ENCODE measurements around the gene GRAMD2A.

Gene GRAMD2A

DNA sequence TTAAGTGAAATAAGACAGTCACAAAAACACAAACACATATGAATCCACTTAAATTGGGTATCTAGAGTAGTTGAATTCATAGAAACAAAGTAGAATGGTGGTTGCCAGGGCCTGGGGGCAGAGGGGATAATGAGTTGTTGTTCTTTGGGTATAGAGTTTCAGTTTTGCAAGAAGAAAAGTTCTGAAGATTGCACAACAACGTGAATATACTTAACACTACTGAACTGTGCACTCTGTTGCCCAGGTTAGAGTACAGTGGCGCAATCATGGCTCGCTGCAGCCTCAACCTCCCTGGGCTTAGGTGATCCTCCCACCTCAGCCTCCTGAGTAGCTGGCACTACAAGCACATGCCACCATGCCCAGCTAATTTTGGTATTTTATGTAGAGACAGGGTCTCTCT is 14.9 kb downstream of the GRAMD2A start:
- no peak for DNase-seq
- Histone ChIP-seq H3K36me3 (replicated peaks) (no peaks in the 10 kb centered on the region), H3K4me3 (ENCODE audit: low read depth, low read length) (no peak overlapping the region), H3K27ac (no peak overlapping the region), H3K27me3 (replicated peaks) (peaks cover 11% of the 10 kb centered on the region)
- TF ChIP-seq, protein P1, sequence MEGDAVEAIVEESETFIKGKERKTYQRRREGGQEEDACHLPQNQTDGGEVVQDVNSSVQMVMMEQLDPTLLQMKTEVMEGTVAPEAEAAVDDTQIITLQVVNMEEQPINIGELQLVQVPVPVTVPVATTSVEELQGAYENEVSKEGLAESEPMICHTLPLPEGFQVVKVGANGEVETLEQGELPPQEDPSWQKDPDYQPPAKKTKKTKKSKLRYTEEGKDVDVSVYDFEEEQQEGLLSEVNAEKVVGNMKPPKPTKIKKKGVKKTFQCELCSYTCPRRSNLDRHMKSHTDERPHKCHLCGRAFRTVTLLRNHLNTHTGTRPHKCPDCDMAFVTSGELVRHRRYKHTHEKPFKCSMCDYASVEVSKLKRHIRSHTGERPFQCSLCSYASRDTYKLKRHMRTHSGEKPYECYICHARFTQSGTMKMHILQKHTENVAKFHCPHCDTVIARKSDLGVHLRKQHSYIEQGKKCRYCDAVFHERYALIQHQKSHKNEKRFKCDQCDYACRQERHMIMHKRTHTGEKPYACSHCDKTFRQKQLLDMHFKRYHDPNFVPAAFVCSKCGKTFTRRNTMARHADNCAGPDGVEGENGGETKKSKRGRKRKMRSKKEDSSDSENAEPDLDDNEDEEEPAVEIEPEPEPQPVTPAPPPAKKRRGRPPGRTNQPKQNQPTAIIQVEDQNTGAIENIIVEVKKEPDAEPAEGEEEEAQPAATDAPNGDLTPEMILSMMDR (IDR thresholded peaks at IDR 0.05; ENCODE audit: low read depth, low read length, missing control alignments), result no peak
- in situ Hi-C loops (cut with HindIII; ENCODE audit: low pct_ligation_motif_present, low sequenced_read_pairs), result no loop called here

DNA sequence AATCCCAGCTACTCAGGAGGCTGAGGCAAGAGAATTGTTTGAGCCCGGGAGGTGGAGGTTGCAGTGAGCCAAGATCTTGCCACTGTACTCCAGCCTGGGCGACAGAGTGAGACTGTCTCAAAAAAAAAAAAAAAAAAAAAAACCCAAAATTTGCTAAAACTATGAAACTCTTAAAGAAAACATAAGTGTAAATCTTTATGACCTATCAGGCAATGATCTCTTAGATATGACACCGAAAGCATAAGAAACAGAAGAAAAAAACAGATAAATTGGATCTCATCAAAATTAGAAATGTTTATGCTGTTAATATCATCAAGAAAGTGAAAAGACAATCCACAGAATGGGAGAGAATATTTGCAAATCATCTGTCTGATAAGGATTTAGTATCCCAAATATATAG is 15.3 kb downstream of the GRAMD2A start:
- Histone ChIP-seq H3K36me3 (replicated peaks) (no peaks in the 10 kb centered on the region), H3K27me3 (replicated peaks) (peaks cover 11% of the 10 kb centered on the region), H3K27ac (no peak overlapping the region), H3K4me3 (ENCODE audit: low read depth, low read length) (no peak overlapping the region)
- in situ Hi-C loops (cut with HindIII; ENCODE audit: low pct_ligation_motif_present, low sequenced_read_pairs), result no loop called here
- TF ChIP-seq, protein P1 (IDR thresholded peaks at IDR 0.05; ENCODE audit: low read depth, low read length, missing control alignments), result no peak
- DNase-seq, result no peak

DNA sequence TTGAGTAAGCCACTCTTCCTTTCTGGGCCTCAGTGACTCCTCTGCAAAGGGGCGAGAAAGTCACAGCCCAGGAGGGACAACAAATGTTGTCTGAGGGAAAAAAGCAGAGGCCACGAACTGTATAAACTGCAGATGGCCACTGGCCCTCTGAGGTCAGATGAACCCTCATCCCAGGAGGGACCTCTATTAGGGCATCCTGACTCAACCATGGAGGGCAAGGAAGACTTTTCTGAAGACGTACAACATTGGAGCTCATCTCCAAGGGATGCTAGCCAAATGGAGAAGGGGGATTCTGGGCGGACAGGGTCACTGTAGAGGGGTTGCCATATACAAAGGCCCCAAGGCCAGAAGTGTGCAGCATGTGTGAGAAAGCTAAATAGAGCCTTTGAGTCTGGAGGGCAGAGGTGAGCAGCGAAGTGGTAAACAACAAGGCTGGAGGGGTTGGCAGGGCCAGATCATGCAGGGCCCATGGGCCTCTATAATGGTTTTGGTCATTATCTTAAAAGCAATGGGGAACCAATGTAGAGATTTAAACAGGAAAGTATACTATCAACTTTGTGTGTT is 16.7 kb downstream of the GRAMD2A start:
- in situ Hi-C loops (cut with HindIII; ENCODE audit: low pct_ligation_motif_present, low sequenced_read_pairs), result no loop called here
- Histone ChIP-seq H3K27ac (no peak overlapping the region), H3K4me3 (ENCODE audit: low read depth, low read length) (no peak overlapping the region), H3K36me3 (replicated peaks) (no peaks in the 10 kb centered on the region), H3K27me3 (replicated peaks) (peaks cover 11% of the 10 kb centered on the region)
- DNase-seq, result no peak
- TF ChIP-seq, protein P1 (IDR thresholded peaks at IDR 0.05; ENCODE audit: low read depth, low read length, missing control alignments), result no peak

DNA sequence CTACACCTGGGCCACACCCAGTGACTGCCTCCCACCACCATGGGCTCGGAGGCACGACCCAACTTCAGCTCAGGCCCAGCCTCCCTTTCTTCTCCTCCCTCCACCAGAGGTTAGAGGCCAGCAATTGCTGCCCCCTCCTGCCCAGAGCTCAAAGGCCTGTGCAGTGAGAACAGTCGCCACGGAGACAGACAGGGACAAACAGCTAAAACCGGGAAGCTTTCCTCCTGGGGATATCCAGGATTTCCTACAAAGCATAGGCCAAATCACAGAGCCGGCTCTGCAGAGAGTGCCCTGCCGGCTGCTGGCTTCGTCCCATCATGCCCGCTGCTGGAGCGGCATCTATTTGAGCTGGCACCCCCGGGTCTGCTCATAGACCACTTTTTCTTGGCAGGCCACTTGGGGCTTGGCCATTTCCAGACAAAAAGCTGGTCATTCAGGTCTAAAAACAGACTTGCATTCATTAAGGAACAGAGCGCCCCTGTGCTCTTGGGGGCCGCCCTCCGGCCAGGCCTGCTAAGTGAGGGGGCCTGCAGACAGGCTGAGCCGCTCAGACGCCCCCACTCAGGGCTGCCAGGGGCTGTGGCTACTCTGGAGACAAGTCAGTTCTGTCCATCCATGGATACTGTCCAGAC is 17.5 kb downstream of the GRAMD2A start:
- TF ChIP-seq, protein P1 (IDR thresholded peaks at IDR 0.05; ENCODE audit: low read depth, low read length, missing control alignments), result no peak
- H3K27me3 ChIP-seq (replicated peaks), result peaks cover 11% of the 10 kb centered on the region

DNA sequence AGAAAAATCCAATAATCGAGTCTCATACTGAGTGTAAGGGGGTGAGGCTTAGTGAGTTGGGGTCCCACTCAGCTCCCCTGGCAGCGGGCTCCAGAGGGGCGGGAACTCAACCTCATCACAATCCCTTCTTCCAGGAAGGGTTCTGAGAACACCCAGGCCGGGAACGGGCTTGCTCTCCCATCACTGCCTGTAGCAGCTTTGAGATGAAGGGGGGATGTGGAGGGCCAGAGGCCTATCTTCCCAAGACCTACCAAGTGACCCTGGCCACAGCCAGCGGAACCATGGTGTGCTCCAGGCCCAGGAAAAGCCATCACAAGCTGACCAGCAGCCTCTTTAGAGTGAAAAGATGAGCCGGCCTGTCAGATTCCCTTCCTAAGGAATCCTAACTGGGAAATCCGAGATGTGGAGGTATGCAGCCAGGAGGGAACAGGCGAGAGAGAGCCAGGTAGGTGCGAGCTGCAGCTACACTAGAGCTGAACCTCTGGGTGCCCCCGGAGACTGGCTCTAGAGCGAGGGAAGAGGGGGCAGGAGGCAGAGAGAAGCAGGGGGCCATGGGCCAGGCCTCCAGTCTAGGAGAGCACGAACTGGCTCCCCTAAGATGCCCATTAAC is 18.5 kb downstream of the GRAMD2A start:
- no peak overlapping the region for H3K27ac ChIP-seq
- in situ Hi-C loops (cut with HindIII; ENCODE audit: low pct_ligation_motif_present, low sequenced_read_pairs), result no loop called here
- TF ChIP-seq, protein P1 (IDR thresholded peaks at IDR 0.05; ENCODE audit: low read depth, low read length, missing control alignments), result no peak
- no peaks in the 10 kb centered on the region for H3K36me3 ChIP-seq (replicated peaks)
- DNase-seq, result no peak
- H3K4me3 ChIP-seq (ENCODE audit: low read depth, low read length), result no peak overlapping the region
- H3K27me3 ChIP-seq (replicated peaks), result peaks cover 7% of the 10 kb centered on the region

More for the DNA sequence above, 17.5 kb downstream of the GRAMD2A start:
- H3K4me3 ChIP-seq (ENCODE audit: low read depth, low read length), result no peak overlapping the region
- H3K27ac ChIP-seq, result no peak overlapping the region
- no peaks in the 10 kb centered on the region for H3K36me3 ChIP-seq (replicated peaks)
- in situ Hi-C loops (cut with HindIII; ENCODE audit: low pct_ligation_motif_present, low sequenced_read_pairs), result no loop called here
- DNase-seq, result no peak
